Left kidney (tissue), 2 donors: ENCODE results near the gene NCAPD2. TPM values are rescaled to one million over a fixed set of nuclear protein-coding genes. Genes with fewer than 3 reads are reported as not detected.
A peak's percentile ranks its signal among the peaks of the same experiment; 100 is the strongest.

Experiments
- DNase-seq: peaks from one replicate; pipeline ENCODE4 v3.0.0-alpha.2; 2013
- polyA plus RNA-seq: library from polyadenylated mRNA; unstranded; fragments of 120-200 nt; gene quantifications from one replicate; pipeline ENCODE4 v1.2.1, GENCODE V29; 2013; ENCODE audit not compliant: insufficient read length

The NCAPD2 gene
- polyA plus RNA-seq, 1 donor, result 83.5 TPM

- no peak for DNase-seq
These were observed 40.7 kb downstream of the NCAPD2 start for GRCh38 chr12:6534695-6534944.

DNA sequence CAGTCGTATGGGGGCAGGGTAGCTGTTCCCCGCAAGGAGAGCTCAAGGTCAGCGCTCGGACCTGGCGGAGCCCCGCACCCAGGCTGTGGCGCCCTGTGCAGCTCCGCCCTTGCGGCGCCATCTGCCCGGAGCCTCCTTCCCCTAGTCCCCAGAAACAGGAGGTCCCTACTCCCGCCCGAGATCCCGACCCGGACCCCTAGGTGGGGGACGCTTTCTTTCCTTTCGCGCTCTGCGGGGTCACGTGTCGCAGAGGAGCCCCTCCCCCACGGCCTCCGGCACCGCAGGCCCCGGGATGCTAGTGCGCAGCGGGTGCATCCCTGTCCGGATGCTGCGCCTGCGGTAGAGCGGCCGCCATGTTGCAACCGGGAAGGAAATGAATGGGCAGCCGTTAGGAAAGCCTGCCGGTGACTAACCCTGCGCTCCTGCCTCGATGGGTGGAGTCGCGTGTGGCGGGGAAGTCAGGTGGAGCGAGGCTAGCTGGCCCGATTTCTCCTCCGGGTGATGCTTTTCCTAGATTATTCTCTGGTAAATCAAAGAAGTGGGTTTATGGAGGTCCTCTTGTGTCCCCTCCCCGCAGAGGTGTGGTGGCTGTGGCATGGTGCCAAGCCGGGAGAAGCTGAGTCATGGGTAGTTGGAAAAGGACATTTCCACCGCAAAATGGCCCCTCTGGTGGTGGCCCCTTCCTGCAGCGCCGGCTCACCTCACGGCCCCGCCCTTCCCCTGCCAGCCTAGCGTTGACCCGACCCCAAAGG is 41.2 kb downstream of the NCAPD2 start:
- DNase-seq, result peak; percentile 37

DNA sequence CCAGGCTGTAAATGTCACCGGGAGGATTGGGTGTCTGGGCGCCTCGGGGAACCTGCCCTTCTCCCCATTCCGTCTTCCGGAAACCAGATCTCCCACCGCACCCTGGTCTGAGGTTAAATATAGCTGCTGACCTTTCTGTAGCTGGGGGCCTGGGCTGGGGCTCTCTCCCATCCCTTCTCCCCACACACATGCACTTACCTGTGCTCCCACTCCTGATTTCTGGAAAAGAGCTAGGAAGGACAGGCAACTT is 41.7 kb downstream of the NCAPD2 start:
- DNase-seq, result no peak

DNA sequence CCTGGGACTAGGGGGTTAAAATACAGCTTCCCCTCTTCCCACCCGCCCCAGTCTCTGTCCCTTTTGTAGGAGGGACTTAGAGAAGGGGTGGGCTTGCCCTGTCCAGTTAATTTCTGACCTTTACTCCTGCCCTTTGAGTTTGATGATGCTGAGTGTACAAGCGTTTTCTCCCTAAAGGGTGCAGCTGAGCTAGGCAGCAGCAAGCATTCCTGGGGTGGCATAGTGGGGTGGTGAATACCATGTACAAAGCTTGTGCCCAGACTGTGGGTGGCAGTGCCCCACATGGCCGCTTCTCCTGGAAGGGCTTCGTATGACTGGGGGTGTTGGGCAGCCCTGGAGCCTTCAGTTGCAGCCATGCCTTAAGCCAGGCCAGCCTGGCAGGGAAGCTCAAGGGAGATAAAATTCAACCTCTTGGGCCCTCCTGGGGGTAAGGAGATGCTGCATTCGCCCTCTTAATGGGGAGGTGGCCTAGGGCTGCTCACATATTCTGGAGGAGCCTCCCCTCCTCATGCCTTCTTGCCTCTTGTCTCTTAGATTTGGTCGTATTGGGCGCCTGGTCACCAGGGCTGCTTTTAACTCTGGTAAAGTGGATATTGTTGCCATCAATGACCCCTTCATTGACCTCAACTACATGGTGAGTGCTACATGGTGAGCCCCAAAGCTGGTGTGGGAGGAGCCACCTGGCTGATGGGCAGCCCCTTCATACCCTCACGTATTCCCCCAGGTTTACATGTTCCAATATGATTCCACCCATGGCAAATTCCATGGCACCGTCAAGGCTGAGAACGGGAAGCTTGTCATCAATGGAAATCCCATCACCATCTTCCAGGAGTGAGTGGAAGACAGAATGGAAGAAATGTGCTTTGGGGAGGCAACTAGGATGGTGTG is 42.3 kb downstream of the NCAPD2 start:
- no peak for DNase-seq

DNA sequence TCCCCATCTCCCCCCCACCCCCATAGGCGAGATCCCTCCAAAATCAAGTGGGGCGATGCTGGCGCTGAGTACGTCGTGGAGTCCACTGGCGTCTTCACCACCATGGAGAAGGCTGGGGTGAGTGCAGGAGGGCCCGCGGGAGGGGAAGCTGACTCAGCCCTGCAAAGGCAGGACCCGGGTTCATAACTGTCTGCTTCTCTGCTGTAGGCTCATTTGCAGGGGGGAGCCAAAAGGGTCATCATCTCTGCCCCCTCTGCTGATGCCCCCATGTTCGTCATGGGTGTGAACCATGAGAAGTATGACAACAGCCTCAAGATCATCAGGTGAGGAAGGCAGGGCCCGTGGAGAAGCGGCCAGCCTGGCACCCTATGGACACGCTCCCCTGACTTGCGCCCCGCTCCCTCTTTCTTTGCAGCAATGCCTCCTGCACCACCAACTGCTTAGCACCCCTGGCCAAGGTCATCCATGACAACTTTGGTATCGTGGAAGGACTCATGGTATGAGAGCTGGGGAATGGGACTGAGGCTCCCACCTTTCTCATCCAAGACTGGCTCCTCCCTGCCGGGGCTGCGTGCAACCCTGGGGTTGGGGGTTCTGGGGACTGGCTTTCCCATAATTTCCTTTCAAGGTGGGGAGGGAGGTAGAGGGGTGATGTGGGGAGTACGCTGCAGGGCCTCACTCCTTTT is 43.1 kb downstream of the NCAPD2 start:
- no peak for DNase-seq

- peak; percentile 60 for DNase-seq
These were observed 43.9 kb downstream of the NCAPD2 start for GRCh38 chr12:6537580-6538419.

GRCh38 chr12:6538420-6539313 is 44.8 kb downstream of the NCAPD2 start:
- DNase-seq, result no peak

GRCh38 chr12:6539314-6539682 is 45.4 kb downstream of the NCAPD2 start:
- no peak for DNase-seq

DNA sequence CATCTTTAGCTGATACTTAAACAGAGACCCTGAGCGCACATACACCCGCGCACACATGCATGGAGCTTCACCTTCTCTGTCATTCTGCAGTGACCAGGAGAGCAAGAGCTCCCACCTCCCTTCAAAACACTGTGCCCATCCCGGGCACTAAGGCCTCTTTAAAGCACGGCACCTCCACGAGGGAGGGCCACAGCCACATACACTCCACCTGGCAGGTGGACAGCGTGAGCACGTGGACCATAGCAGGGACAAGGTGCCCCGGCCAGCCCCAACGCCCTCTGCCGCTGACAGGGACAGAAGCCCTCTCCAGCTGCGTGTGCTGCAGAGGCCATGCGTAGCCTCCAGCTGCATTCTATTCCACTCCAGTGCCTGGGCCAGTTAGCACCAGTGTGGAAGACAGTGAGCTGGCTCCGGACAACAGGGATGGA is 45.8 kb downstream of the NCAPD2 start:
- no peak for DNase-seq

GRCh38 chr12:6540181-6540877 is 46.4 kb downstream of the NCAPD2 start:
- peak; percentile 87 for DNase-seq

DNA sequence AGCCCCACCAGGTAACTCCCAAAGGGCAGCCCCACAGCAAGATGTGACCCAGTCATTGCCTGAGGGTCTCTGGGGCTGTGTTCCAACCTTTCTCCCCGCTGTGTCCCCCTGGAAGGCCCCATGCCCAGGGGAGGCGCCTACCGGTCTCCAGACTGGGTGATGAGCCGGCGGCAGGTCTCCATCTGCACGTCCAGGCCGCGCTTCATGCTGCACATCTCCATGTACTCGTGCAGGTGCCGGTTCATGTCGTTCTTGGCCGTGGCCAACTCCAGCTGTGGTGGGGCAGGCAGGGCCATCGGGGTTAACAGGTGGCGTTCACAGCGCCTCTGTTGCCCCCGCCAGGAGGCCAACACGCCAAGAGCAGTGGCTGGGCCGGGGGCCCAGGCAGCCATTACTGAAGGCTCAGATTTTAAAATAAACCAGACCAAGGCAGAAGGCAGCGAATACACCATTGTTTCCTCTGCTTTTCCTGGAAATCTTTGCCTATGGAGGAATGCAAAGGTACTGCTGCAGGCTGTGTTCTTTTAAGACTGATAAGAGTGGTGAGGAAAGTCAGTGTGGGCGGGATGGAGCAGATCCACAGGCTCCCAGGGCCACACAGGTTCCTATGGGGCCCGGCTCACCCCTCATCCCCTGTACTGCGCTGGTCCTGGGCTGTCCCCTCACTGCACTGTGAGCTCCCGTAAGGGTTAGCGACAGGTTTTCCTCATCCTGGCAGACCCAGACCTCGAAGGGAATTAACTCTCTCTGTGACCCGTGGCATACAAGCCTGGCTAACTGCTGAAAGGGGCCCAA is 47.7 kb downstream of the NCAPD2 start:
- DNase-seq, result no peak

DNA sequence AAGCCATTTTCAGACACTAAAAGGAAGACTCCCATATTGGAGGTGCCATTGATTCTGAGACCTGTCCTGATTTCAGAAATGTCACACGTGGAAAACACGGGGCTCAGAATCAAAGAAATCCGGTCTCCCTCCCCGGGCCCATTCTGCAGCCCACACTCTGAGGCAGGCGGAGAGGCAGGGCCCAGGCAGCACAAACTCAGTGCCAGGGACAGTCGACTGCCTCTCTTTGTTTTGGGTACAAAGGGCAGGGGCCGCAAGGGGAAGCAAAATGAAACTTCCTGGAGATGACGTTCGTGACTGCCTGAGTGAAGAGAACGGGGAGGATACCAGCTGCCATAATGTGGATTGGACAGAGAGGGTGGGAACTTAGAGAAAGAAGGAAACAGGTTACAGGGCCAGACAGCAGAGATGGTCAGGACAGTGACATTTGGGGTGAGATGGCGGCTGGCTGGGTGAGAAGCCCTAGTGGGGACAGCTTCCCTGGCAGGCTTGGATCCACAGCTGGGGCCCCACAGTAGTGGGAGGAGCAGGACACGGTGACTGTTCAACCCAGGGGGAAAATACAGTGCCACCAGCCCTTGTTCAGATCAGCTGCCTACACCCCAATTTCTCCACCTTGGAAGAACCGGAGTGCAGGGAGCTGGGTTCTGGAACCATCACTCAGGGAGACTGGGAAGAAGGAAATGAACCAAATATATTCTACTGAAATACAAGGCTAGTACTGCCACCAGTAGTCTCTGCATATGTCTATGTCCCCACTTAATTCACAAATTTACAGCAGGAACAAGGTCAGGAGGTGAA is 48.5 kb downstream of the NCAPD2 start:
- peak; percentile 14 for DNase-seq

DNA sequence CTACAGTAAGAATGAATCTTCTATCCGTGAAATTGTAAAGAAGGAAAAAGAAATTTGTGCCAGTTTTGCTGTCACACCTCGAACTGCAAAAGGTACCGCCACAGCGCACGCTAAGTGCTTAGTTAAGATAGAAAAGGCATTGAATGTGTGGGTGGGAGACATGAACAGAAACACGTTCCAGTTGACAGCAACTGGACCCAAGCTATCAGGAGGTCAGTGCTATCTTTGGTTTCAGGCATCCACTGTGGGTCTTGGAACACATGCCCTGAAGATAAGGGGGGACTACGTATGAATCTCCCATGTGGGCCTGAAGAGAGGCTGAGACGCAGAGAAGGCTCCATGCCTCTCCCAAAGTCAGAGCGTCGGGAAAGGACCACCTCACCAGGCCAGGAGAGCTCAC is 52.1 kb downstream of the NCAPD2 start:
- DNase-seq, result no peak

DNA sequence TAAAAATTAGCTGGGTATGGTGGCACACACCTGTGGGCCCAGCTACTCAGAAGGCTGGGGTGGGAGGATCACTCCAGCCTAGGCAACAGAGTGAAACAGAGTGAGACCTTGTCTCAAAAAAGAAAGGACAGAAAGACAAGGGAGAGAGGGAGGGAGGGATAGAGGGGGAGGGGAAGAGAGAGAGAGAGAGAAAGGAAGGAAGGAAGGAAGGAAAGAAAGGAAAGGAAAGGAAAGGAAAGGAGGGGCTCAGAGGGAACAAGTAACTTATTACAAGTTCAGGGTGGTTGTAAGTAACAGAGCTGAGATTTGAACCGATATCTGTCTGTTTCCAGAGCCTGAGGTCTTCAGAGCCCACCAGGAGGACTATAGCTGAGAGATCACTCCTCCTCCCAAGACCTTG is 53.7 kb downstream of the NCAPD2 start:
- no peak for DNase-seq

GRCh38 chr12:6547987-6548386 is 54.1 kb downstream of the NCAPD2 start:
- DNase-seq, result no peak

- DNase-seq, result no peak
These were observed 54.7 kb downstream of the NCAPD2 start for GRCh38 chr12:6548556-6548955.

DNA sequence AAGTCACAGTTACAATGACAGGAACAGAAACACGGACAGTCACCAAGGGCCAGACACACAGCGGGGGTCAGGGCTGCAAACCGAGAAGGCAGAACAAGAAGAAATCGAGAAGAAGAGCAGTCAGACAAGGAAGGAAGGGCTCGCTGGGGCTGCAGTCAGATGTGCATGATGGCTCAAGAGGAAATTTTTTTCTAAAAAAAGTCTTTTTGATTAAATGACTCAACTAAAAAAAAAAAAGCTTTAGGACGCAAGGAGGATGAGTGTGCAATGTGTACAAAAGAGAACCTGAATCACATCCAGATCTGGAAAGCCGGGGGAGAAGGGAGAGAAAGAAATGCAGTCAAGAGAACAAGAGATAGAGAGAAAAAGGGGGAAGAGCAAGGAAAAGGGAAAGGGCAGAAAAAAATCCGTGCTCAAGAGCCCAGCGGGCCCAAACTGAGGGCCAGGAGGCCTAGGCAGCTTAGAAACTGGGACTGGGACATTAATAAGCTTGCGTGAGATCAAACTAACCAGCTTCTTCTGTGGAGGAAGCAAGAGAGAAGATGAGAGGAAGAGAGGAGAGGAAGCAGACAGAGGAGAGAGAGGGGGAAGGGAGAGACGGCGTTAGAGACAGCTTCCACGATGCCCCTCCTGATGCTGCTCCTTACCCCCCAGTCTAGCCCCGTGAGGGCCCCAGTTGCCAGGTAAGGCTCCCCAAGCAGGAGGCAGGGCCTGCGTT is 55.2 kb downstream of the NCAPD2 start:
- no peak for DNase-seq

- DNase-seq, result no peak
These were observed 55.8 kb downstream of the NCAPD2 start for GRCh38 chr12:6549684-6550151.
